Activated T-helper 9 cell treated with anti-CD3 and anti-CD28 coated beads, Interleukin-2, amount 50 U/mL, for 16 hours (primary cell): ENCODE measurements around the gene GRIP1.
"Not testable (repeated sequence)": the region's sequence is repeated elsewhere in the genome, so short reads cannot be mapped to it uniquely, and the experiment has no call there.

Experiments
- DNase-seq: peaks from one replicate; pipeline ENCODE4 v3.0.0-alpha.2; 2020; ENCODE audit warnings: low read depth

GRIP1 gene

GRCh38 chr12:66531766-66532165 lies 147.1 kb downstream of the GRIP1 start:
- no peak for DNase-seq

- no peak for DNase-seq
Observed at GRCh38 chr12:66529934-66530333, 148.9 kb downstream of the GRIP1 start.

GRCh38 chr12:66516561-66516960 lies 162.3 kb downstream of the GRIP1 start:
- no peak for DNase-seq

- no peak for DNase-seq
Observed at GRCh38 chr12:66516133-66516532, 162.7 kb downstream of the GRIP1 start.

- no peak for DNase-seq
Observed at GRCh38 chr12:66514581-66514980, 164.3 kb downstream of the GRIP1 start.

- DNase-seq = no peak
Observed at GRCh38 chr12:66508025-66508424, 170.9 kb downstream of the GRIP1 start.

GRCh38 chr12:66503746-66504145 lies 175.1 kb downstream of the GRIP1 start:
- DNase-seq = no peak

- DNase-seq = no peak
Observed at GRCh38 chr12:66502911-66503310, 176.0 kb downstream of the GRIP1 start.

GRCh38 chr12:66500841-66501240 lies 178.0 kb downstream of the GRIP1 start:
- DNase-seq = no peak

GRCh38 chr12:66500091-66500490 lies 178.8 kb downstream of the GRIP1 start:
- DNase-seq = no peak

GRCh38 chr12:66499000-66499399 lies 179.9 kb downstream of the GRIP1 start:
- no peak for DNase-seq

GRCh38 chr12:66498059-66498458 lies 180.8 kb downstream of the GRIP1 start:
- not testable (repeated sequence) for DNase-seq

- DNase-seq = no peak
Observed at GRCh38 chr12:66497008-66497897, 181.6 kb downstream of the GRIP1 start.

GRCh38 chr12:66496595-66496994 lies 182.3 kb downstream of the GRIP1 start:
- DNase-seq = no peak

GRCh38 chr12:66495709-66496108 lies 183.2 kb downstream of the GRIP1 start:
- DNase-seq = no peak

- no peak for DNase-seq
Observed at GRCh38 chr12:66493819-66494218, 185.1 kb downstream of the GRIP1 start.

- no peak for DNase-seq
Observed at GRCh38 chr12:66491853-66492252, 187.0 kb downstream of the GRIP1 start.

GRCh38 chr12:66482351-66483203 lies 196.3 kb downstream of the GRIP1 start:
- DNase-seq = no peak

- DNase-seq = no peak
Observed at GRCh38 chr12:66467932-66468331, 210.9 kb downstream of the GRIP1 start.

- no peak for DNase-seq
Observed at GRCh38 chr12:66461331-66461730, 217.5 kb downstream of the GRIP1 start.

GRCh38 chr12:66459944-66460482 lies 218.9 kb downstream of the GRIP1 start:
- no peak for DNase-seq

GRCh38 chr12:66456612-66457011 lies 222.3 kb downstream of the GRIP1 start:
- DNase-seq = no peak

GRCh38 chr12:66453844-66454243 lies 225.0 kb downstream of the GRIP1 start:
- no peak for DNase-seq
